CMK (cell line): ENCODE data around the gene CTXND1.

Source experiments
- DNase-seq: peaks from one replicate; pipeline ENCODE4 v3.0.0-alpha.2; 2010; ENCODE audit warnings: low read depth

CTXND1 gene

DNA sequence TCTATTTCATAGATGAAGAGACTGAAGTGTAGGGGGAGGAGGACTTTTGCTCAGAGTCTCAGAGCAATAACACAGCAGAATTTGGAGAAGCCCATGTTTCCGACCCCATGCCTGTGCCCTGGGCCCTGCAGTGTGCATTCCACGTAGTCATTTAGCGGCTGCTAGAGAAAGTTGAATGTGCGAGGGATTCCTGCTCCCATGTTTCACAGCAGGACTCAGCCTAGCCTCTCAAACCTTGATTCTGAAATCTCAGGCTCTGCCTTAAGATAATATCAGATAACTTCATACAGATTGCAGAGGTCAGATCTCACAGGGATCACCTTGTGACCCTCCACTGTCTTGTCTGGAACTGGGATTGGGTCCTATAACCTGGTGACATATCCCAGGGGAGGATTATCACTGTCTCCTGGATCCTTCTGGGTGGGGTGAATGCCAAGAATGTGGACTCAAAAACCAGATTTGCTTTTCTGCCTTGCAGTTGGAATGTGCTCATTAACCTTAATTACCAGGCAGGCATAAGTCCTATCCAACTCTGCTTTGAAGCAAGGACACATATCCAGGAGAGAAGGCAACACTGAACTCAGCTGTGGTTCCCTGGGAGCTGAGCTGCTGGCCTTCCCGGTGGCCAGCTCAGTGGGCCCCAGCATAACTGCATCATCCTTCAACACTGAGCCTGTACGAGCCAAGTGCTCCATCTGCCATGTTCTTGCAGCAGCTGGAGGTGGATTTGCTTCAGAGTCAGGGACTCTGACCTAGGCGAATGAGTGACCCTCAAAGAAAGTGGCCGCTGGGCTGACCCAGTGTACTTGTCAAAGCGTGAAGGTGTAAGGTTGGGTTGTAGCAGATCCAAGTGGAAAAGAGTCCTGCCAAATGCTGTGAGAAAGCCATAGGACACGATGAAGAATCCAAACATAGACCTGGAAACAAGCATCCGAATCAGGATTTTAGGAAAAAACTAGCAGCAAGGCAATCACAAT is 43.0 kb downstream of the CTXND1 start:
- DNase-seq: no peak

DNA sequence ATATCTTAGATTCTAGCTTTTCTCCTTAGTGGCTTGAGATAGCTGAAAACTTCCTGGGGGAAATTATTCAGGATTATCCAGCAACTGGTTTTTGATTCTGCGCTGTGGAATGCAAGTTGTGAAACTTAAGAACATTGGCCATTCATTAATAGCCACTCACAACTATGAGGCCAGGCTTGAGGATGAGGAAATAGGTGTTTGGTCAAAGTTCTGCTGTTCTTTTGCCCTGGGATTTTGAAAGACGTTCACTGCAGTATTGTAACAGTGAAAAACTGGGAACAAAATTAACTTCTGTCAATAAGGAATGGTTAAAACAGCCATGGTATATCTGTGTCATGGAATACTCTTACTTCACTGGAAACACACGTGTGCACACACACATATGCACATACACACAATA is 44.1 kb downstream of the CTXND1 start:
- DNase-seq: no peak

DNA sequence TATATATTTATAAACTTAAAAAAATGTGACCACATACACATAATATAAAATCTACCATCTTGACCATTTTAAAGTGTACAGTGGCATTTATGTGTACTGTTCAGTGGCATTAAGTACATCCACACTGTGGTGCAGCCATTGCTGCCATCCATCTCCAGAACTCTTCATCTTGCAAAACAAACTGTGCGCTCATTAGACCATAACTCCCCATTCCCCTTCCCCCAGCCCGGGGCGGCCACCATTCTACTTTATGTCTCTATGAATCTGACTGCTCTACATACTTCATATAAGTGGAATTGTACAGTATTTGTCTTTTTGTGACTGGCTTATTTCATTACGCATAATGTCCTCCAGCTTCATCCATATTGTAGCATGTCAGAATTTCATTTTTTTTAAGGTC is 47.8 kb downstream of the CTXND1 start:
- DNase-seq: no peak

DNA sequence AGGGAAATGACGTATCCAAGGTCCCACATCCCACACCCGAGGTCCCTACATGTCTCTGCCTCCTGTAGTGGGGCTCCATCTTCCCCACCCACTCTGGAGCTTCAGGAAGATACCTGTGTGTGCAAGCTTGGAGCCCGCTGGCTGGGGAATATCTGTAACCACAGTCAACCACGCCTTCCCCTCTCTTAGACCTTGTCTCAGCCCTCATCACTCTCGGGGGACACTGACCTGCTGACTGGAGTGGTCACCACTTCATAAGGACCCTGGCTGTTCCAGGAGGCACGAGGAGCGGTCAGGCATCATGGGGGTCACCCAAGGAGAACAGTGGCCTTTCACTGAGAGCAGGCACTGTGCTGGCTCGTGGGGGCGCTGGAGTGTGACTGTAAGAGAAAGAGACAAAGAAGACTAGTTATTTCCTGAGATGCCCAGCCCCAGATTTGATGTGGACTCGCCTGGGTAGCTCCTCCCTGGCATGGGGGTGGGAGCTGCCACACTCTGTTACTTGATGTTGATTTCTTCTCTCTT is 48.6 kb downstream of the CTXND1 start:
- no peak for DNase-seq

DNA sequence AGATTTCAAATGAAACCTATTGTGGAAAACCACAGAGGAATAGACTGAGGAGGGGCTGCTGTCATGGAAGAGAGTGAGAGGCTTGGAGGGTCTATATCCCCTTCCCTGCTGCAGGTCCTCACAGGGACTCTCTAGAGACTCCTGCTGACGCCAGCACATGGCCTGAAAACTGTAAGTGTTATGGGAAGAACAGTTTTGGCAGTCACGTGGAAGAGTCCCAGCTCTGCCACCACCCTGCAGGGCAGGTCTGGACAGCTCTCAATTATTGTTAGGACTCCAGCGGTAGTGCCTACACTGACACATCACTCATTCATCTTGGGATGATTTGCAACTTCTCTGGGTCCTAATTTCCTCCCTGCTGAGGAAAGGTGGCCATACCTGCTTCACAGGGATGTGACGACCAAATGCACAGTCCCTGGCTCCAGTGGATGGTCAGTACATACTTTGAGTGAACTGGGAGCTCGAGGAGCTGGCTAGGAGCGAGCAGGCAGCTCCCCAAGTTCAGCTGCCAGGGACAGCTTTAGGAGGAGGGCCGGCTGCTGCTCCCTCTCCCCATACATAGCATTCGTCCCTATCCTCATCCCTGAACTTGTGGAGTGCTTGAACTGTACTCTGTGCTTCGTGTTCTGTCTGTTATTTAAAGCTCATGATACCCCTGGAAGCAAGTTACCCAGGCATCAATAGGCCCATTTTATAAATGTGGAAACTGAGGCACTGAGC is 49.2 kb downstream of the CTXND1 start:
- DNase-seq: no peak

DNA sequence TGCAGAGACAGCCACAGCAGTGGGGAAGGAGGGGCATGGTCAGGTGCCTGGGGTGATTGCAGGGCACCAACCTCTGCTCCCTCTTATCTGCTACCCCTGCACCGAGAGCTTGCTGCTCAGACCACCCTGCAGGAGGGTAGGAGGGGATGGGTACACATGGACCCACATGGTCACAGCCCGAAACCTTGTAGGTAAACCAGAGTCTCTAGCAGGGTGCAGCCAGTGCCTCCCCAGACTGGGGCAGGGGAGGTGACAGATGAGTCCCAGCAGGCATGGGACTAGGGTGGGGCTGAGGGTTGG is 50.0 kb downstream of the CTXND1 start:
- no peak for DNase-seq

DNA sequence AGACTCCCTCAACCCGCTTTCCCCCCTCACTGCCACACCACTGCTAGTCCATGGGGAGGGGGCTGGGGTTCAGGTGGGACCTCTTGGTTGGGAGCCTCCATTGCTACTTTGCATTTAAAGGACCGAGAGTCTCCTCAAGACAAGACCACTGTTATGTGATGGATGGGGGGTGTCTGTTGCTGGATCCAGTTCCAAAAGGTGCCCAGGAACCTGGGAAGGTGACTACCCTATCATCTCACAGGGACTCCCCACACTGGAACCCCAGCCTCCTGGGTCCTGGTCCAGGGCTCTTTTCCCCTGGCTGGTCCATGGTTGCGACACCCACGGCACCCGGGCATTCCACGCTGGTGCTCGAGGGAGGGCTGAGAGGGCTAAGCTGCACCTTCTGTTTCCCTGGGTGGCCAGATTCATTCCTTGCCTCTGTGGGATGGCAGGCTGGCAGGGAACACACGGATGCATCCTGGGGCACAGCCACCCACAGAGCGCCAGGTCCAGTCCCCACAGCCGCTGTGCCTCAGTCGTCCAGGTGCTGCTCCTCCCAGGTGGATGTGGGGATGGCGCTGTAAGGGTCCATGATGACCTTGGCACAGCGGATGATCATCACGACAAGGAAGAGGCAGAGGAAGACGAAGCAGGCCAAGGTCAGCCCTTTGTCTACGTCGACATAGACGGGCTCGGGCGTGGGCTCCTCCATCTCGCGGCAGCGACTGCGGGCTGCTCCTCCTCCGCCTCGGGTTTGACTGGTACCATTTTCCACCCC is 50.6 kb downstream of the CTXND1 start:
- no peak for DNase-seq

DNA sequence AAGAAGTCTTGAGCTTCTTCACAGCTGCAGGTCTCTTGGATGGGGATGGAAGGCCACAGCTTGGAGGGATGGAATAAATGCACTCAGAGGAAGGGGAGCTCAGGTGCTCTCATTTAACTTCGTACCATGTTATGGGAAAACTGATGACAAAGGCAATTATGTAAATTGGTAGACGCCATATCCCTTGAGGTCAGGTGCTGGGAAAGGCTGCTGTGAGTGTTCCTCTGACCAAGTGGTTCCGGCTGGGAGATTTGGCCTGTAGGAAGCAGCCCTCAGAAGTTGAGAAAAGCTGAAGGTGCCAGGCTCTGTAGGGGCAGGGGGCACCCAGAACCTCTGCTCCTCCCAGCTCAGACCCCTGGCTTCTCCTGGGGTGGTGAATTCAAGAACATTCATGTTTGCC is 52.1 kb downstream of the CTXND1 start:
- no peak for DNase-seq

DNA sequence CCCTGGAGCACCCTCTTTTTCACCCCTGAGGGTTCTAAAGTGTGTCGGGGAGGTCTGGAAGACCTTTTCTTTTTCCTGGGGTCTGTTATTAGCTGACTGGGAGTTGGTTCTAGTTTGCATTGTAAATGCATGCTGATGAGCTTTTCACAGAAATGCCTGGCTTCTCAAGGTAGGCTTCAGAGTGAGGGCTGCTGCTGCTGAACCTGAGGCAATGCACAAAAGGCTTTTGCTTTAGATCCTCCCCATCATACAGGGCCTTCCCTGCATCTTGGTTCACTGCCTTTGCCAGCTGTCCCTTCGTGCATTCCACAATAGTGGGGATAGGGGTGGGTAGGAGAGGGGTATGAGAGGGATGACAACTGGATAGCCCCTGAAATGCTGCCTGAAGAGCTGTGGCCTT is 52.6 kb downstream of the CTXND1 start:
- DNase-seq: no peak

DNA sequence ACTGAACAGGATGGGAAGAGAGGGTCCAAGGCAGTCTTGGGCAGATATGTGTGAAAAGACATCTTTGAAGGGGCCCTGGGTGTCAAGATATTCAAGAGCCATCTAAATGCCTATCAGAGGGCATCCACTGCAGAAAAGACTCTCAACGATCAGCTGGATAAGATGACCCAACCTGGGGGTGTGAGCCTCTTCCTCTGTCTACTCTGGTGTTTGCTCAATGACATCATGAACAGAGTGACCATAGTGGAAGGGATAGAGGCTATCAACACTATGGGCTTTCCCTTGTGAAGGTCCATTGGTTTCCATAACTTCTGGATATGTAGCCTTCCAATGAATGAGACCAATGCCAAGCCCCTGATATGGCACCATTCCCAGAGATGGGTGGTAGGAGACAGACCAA is 57.1 kb downstream of the CTXND1 start:
- no peak for DNase-seq

DNA sequence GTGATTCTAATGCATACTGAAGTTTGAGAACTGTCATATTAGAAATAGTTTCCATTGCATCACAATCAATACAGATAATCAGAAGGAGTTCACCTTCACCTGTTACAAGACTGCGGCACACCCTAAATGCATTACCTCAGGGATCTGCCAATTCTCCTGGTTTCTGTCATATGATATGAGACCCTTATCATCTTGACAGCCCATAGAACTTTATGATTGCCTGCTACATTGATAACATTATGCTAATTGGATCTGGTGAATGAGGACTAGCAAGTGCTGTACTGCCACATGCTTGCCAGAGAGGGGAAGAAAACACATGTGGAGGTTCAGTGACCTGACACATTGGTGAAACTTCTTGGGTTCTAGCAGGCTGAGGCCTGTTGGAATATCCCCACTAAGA is 57.8 kb downstream of the CTXND1 start:
- no peak for DNase-seq

DNA sequence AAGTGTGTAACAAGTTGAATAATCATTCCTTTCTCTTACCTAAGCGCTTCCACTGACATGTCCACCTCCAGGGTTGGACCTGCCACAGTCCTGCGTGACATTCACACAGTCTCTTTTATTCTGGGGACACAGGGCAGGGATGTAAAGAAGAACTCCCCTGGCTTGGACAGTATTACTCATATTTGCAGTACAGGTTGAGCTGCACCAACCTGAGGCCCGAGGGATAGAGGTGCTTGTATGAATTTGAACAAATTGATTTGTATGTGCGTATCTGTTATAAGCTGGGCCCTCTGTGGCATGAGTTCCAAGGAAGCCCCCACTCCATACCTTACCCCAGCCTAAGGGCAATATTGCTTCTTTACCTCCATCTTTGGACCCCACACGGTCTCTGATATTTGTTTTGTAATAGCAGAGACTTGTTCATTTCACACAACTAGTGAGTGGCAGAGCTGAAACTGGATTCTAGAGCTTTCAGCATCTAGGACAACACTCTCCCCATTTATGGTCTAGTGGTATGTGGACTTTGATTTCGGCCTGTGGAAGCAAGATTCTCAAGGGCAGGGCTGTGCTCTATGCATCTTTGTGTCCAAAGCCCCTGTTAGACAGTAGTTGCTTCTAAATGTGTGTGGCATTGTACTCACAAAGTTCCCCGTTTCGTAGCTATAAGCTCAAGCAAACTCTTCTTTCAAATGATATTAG is 60.0 kb downstream of the CTXND1 start:
- DNase-seq: no peak

DNA sequence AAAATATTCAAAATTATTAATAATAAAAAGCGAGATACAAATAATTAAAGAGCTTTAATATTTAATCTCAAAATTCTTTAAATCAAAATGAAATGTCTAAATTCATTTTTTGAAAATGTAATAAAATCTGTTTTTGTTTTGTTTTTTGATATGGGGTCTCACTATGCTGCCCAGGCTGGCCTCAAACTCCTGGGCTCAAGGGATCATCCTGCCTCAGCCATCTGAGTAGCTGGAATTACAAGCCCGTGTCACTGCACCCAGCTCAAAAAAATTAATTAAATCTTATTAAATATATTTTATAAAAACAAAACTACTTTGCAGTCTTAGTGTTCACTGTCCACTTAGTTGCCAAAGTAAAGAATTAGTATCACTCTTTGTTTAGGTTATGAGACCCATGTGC is 60.8 kb downstream of the CTXND1 start:
- DNase-seq: no peak

DNA sequence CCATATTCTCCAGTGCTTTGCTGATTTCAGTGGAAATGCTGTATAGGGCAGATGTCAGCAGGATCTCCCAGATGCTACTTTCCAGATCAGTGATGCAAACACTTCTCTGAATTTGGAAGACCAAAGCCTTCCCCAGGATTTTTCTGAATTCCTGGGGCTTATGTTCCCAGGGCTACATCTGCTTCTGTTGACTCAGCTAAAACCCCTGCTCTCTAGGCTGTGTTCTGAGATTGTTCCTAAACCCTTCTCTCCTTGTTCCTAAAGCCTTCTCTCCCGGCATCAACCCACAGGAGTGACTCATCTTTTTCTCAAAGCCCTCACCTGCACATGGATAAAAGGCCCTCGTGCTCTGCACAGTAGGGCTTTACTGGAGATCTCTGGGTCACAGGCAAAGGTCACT is 63.8 kb downstream of the CTXND1 start:
- no peak for DNase-seq

DNA sequence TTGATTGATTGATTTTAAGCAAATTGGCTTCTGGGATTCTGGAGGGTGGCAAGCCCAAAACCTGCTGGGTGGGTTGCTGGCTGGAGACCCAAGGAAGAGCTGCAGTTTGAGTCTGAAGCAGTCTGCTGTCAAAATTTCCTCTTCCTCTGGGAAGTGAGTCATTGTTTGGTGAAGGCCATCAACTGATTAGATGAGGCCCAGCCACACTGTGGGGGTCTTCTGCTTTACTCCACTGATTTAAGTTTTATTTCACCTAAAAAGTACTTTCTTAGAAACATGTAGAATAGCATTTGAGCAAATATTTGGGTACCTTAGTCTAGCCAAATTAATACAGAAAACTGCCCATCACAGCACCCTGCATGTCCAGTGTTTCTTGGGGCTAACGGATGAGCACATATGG is 65.4 kb downstream of the CTXND1 start:
- no peak for DNase-seq

DNA sequence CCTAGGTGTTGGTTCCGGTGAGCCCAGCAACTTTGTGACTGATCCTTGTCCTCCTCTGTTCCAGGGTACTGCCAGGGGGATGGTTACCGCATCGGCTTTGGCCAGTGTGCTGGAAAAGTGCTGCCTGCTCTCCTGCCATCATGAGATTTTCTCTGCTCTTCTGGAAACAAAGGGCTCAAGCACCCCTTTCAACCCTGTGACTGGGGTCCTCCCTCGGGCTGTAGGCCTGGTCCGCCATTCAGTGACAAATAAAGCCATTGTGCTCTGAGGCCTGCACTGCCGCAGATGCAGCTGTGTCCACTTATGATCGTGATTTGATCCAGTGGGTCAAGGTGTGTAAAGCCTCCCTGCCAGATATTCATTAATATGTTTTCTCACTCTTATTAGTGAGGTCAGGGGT is 65.9 kb downstream of the CTXND1 start:
- no peak for DNase-seq

DNA sequence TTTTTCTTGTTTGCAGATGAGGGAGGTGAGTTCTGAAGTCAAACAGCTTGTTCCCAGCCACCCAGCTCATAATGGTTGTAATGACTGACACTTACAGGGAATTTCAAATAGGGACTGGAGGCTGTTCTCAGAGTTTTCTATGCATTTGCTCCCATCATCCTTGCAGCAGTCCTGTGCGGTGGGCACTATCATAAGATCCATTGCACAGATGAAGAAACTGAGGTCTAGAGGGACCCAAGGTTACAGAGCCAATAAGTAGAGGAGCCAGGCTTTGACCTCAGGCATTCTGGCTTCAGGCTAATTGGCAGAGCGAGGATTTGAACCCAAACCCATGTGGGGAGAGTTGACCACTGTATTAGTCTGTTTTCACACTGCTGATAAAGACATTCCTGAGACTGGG is 66.9 kb downstream of the CTXND1 start:
- no peak for DNase-seq

DNA sequence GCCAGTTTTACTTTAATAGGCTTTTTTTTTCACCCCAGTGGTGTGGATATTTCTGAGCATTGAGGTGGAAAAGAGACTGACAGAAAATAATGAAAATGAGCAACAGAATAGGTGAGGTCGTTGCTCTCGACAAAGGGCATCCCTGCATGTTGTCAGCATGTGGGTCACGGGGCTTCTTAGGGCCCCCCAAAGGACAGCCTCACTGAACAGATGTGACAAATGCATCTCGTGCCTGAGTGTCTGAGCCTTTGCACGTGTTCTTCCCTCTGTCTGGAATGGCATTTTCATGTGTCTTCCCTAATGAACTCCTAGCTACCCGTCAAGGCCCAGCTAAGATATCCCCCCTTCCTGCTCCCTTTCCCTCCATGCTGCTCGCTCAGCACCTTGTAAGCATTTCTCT is 67.5 kb downstream of the CTXND1 start:
- no peak for DNase-seq

DNA sequence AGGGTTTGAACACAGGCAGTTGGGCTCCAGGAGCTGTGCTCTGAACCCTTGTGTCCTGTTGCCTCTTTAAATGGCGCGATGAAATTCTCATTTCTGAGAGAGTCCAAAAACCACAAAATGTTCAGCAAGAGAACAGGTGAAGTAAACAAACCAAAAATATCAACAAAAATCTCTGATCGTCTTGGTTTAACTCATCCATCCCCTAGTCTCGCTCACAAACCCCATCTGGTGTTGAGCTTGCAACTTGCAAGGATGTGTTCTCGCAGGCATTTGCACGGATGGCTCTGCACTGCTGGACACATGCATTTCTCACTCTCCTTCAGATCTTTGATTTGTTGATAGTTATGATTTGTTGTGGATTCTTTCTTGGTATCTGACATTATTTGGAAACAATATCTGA is 68.1 kb downstream of the CTXND1 start:
- DNase-seq: no peak

DNA sequence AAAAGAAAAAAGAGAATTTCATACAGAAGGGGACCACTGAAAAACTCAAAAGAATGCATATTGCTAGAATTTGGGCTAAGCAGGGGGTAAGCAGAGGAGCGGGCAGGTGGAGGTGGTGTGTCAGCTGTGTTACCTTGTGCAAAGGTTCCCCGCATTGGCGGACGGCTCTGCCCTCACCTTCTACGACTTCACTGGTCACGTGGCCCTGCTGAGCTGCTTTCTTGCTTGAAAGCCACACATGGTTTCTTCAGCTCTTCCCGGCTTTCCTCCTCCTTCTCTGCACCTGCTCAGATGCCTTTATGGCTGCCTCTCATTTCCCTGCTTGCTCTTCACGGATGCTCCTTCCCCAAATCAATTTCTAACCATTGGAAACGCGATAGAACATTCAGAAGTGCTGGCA is 68.7 kb downstream of the CTXND1 start:
- DNase-seq: no peak

DNA sequence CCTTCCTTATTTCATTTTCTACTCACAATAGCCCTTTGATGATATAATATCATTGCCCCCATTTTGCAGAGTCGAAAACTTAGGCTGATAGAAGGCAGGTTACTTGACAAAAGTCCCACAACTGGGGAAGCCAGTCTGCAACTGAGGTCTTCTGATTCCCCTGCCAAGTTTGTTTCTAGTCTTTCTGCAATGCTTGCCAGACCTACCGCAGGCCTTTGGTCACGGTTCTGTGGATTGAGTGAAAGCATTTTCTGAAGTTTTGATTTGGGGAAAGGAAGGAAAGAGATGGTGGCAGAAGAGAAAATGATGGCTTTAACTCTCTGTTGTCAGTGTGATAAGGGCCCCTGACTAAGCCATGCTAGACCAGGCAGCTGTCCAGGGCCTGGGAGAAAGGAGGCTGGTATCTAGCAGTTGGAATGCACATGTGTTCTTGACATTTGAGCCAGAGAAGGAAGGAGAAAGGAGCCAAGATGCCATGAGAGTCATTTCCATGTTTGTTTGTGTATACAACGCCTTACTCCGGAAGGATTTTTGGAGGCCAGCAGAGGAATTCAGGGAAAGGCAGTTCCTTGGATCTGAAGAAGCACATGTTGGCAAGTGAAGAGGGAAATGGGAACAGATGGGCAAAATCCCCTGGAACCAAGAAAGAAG is 69.3 kb downstream of the CTXND1 start:
- no peak for DNase-seq

DNA sequence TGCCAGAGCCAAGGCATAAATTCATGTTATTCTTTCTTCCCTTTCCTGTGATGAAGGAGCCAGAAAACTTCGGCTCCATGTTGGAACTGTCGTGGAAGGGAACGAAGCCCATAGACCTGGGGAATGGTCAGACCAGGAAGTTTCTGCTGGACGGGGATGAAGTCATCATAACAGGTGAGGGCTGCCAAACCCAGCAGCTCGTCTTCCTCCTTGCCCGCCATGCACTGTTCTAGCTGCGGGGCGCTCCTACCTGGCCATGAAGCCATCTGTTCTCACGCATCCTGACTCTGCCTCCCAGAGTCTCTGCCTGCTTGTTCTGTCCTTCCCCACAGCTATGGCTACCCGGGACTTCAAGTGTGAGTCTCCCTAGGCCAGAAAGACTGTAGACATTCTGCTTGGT is 71.0 kb downstream of the CTXND1 start:
- DNase-seq: no peak
